Fibroblast of villous mesenchyme (primary cell): ENCODE data around the gene PTN. TPM values are rescaled to one million over a fixed set of nuclear protein-coding genes. Genes with fewer than 3 reads are reported as not detected.

Experiments used
- DNase-seq: peaks from one replicate; pipeline ENCODE4 v3.0.0-alpha.2; 2010; ENCODE audit warnings: low read depth
- H3K4me3 ChIP-seq: 2 replicates; pipeline ENCODE4 v1.5.1; 2011; ENCODE audit warnings: low read depth, mild to moderate bottlenecking, low read length
- CTCF ChIP-seq: IDR thresholded peaks from 2 replicates; pipeline ENCODE4 v1.5.1; 2012; ENCODE audit warnings: low read depth, mild to moderate bottlenecking, low read length; ENCODE audit not compliant: insufficient read depth
- total RNA-seq: library from RNA; depleted of rRNA; stranded (reverse); fragments of >200 nt; gene quantifications from 2 replicates; pipeline ENCODE4 v1.2.3, GENCODE V29; 2012

PTN gene
- total RNA-seq, 1 donor, result 9.1 TPM

- no peak for DNase-seq
- no peak for TF ChIP-seq CTCF
These were observed 23.5 kb upstream of the PTN start for GRCh38 chr7:137366995-137367394.

GRCh38 chr7:137363683-137364082 lies 20.1 kb upstream of the PTN start:
- no peak for DNase-seq
- TF ChIP-seq CTCF, result no peak
- no peak overlapping the region for H3K4me3 ChIP-seq

More at GRCh38 chr7:137366995-137367394, 23.5 kb upstream of the PTN start:
- no peak overlapping the region for H3K4me3 ChIP-seq

- H3K4me3 ChIP-seq, result no peak overlapping the region
- TF ChIP-seq CTCF, result no peak
- no peak for DNase-seq
These were observed 16.6 kb upstream of the PTN start for GRCh38 chr7:137360087-137360679.

GRCh38 chr7:137354961-137355360 lies 11.4 kb upstream of the PTN start:
- no peak for DNase-seq
- no peak for TF ChIP-seq CTCF
- H3K4me3 ChIP-seq, result no peak overlapping the region

- TF ChIP-seq CTCF, result no peak
- no peak overlapping the region for H3K4me3 ChIP-seq
- no peak for DNase-seq
These were observed 10.9 kb upstream of the PTN start for GRCh38 chr7:137354396-137354795.

GRCh38 chr7:137351941-137352340 lies 8.4 kb upstream of the PTN start:
- no peak for TF ChIP-seq CTCF
- no peak for DNase-seq
- no peak overlapping the region for H3K4me3 ChIP-seq

GRCh38 chr7:137345799-137346449 lies 2.4 kb upstream of the PTN start:
- no peak for TF ChIP-seq CTCF
- no peak for DNase-seq
- no peak overlapping the region for H3K4me3 ChIP-seq
